ENCODE results near the gene SND1.
A peak's percentile ranks its signal among the peaks of the same experiment; 100 is the strongest.

Gene SND1

DNA sequence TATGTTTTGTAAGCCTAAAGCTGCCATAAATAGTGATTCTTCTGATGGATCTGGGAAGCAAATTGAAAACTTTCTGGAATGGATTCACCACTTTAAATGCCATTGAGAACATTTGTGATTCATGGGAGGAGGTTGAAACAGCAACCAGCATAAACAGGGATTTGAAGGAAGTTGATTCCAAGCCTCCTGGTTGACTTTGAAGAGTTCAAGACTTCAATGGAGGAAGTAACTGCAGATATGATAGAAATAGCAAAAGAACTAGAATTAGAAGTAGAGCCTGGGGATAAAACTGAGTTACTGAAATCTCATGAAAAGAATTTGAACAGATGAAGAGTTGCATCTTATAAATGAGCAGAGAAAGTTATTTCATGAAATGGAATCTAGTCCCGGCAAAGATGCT, 280.1 kb downstream of the SND1 start:
- DNase-seq (ENCODE audit: low read depth in 2 of 2) = no peak

DNA sequence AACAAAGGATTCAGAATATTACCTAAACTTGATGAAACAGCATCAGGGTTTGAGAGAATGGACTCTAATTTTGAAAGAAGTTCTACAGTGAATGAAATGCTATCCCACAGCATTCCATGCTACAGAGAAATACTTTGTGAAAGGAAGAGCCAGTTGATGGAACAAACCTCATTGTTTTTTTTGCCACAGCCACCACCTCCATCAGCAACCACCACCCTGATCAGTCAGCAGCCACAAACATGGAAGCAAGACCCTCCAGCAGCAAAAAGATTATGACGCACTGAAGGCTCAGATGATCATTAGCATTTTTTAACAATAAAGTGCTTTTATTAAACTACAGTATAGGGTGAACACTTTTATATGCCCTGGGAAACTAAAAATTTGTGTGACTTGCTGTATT, 280.5 kb downstream of the SND1 start:
- no peak for DNase-seq (ENCODE audit: low read depth in 2 of 2)

DNA sequence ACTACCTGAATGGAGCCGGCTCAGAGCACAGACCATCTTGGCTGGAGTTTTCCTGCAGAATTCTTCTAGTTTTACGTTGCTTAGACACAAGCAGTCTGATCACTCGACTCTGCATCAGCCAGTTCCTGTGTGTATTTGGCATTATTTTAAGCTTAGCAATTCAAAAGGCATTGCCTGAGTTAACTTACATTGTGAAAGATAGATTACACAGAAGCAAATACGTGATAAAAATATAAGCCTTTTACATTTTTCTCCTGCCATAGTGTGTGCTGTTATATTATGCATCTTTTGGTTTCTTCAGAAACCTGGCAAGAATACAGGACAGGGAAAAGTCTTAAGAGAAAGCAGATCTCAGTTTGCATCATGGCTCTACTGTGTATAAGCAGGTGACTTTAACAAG, 281.2 kb downstream of the SND1 start:
- no peak for DNase-seq (ENCODE audit: low read depth in 2 of 2)

DNA sequence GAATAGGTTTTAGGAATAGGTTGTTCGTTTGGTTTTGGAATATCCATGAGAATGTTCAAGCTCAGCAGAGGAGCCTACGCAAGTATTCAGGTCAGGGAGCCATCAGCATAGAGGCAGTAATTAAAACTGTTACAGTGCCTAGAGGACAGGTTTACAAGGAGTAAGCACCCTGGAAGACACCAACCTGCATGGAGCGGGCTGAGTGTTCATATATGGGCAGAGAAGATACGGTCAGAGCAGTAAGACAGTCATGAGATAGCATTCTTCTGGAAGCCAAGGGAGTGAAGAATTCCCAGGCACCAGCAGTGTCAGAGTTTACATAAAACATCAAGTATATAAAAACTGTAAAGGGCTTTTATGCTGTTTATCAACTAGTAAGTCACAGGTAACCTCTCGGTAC, 282.7 kb downstream of the SND1 start:
- DNase-seq (ENCODE audit: low read depth in 2 of 2) = no peak

DNA sequence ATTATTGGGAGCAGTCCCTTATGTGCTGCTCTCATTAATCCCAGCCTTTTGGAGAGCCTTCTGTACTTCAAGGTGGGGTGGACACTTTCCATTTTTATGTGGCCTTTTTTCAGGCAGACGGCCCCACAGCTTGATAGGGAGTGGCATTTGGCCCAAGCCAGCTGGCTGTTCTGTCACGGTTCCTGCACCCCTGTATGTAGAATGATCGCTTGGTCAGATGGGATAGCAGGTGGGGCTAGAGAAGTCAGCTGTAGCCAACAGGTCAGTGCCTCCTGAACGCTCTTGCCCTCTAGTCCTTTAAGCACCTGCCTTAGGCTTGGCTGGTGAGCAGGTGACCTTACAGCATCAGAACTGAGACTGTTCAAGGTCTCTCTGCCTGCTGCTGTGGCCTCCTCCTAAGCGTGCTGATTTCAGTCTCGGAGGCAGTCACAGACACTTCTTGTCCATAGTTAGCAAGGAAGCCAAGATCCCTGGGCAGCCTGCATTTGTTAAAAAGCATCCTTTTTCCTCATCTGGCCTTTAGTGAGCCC, 283.9 kb downstream of the SND1 start:
- DNase-seq (ENCODE audit: low read depth in 2 of 2) = no peak

DNA sequence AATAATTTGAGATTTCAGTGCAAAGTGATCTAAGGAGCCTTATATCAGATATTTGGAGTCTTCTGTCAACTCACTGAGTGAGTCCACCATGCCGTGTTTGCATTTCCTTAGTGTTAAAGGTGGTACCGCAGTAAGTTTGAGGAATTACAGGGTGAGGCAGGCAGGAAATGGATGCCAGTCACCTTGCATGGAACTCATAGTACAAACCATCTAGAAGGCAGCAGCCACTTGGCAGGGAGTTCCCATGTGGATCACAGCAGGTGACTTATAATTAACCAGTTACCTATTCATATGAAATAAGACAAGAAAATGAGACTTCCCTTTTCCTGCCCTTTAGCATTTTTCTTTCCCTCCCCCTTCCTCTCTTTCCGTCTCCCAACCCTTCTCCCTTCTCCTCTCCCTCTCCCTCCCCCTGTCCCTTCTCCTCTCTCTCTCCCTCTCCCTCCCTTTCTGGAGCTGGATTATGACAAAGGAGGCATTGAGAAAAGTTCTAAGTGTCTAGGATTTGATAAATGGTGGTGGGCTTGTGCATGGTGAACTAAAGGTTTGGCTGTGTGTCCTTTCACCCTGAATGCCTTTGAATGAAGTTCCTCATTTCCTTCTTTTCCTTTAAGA, 285.2 kb downstream of the SND1 start:
- DNase-seq (ENCODE audit: low read depth in 2 of 2) = no peak

DNA sequence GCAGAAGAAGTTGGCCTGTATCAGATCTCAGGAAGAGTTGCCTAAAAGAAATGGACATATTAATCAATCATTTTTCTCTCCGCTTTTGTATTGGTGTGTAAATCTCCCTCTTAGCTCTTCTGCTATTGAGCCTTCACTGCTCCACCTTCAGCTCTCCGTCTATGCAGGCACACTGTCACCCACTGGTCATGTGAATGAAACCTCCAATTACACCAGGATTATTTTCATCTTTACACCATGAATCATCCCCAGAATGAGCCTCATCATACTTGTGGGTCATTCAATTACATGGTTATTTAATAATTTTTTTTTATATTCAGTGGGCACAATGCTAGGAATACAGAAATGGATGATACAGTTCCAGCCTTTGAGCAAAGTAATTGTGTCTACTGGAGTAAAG, 286.6 kb downstream of the SND1 start:
- DNase-seq (ENCODE audit: low read depth in 2 of 2) = peak; percentile 51 to 62

DNA sequence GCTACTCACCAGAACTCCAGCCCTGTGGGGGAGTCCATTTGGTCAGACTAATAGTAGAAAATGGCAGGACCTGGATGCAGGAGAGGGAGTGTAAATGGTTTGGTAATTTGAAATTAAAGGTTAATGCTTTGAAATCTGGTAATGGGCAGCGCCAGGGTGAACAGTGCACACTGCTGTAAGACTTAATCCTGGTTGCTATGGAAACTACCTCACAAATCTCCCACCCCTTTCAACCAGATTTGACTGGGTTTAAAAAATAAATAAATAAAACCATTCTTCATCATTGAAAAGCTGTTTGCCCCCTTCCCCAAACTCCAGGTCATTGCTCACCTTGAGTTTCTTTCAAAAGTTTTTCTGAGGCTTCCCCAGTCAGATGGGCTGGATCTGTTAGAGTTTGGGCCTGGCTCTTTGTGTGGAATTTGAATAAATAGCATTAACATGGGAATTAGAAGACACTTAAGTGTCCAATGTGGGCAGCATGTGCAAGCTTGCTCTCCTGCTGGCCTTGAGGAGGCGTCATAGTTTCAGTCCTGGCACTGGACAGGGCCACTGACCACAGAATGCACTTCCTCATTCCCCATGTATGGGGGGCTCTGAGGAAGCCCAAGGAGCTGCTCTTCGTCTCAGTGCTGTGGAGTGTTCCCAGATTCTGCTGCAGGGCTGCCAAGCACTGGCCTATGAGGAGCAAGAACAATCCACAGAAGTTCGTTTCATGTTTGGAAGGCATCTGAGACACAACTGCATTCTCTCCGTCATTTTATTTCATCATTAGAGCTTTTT, 288.6 kb downstream of the SND1 start:
- DNase-seq (ENCODE audit: low read depth in 2 of 2) = no peak

DNA sequence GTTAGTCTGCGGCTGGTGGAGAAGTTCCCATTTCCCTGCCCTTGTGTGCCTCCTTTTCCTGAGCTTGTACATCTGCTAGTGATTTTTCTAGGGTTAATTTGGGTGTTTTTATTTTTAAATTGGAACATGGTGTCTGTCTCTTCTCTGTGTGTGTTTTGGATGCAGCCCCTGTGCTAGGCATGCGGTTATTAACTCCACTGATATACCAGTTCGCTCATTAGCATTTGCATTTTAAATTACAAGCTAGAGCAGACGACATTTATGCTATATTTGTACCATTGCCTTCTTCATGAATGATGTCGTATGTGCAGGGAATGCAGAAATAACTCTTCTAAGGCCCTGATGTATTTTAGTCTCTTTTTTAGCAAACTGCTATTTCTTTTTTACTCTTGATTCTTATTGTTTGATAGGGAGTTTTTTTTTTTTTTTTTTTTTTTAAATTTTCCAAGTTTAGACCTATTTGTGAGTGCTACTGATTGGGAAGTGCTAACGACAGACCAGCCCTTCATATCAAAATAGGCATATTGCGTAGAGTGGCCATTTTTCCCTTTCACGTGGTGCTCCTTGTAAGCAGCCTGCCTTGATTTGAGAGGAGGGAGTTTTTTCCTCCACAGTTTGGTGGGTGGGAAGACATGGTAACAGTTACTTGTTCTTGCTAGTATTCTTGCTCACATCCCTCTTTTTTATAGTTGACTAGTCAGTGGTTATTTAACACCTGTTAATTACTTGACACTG, 289.6 kb downstream of the SND1 start:
- DNase-seq (ENCODE audit: low read depth in 2 of 2) = no peak

DNA sequence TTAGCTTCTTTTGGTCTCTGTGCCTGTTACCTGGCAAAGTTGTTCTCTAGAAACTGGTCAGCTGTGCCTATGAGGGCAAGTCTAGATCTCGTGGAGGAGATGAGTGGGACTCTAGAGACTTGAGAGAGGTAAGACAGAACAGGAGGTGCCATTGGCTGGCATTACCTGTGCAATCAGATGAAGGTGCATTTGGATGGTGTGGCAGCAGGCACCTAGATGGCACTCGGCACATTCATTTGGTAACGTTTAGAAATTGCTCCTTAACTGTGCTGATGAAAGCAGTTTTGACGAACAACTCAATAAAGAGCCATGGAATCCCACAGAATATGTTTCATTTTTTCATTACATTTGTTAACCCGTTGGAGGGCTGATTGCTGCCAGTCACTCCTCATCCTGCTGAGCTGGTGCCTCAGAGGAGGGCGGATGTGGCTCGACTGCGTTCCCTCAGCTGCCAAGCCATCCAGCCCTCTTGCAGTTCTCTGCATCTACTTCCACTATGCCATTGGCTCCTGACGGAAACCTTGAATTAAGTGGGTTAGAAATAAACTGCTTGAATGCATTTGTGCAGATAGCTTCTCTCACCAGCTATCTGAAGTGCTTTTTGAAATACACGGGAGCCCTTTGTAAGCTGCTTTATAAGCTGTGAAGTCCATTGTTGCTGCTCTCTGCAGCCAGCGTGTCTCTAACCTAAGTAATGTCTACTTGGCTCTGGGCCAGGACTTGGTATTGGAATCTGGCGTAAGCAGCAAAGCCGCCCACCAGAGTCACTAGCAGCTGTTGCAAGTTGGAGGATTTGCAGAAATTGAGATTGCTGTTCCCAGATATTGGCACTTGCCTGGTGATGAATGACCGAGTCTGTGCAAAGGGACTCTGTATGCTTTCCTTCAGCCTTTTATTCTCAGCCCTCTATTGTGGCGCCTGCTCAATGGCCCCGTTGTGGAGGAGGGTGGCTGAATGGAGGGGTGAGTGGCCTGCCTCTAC, 291.8 kb downstream of the SND1 start:
- DNase-seq (ENCODE audit: low read depth in 2 of 2) = peak; percentile 31 to 34

DNA sequence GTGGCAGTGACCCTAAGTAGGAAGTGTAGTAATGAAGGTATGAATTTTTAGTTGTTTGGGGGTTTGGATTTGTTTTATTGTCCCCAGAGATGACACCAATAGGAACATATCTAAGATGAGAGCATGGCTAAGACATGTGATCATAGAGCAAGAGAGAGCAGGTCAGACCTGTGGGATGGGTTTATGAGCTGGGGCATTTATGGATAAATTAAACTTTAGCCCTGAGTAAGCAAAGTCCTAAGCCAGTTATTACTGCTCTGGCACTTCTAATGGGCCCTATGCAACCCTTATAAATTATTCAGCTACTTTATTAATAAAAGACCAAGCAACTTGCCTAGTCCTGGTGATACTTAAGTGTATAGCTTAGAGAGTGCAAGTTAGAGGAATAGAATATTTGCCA, 294.1 kb downstream of the SND1 start:
- DNase-seq (ENCODE audit: low read depth in 2 of 2) = no peak

DNA sequence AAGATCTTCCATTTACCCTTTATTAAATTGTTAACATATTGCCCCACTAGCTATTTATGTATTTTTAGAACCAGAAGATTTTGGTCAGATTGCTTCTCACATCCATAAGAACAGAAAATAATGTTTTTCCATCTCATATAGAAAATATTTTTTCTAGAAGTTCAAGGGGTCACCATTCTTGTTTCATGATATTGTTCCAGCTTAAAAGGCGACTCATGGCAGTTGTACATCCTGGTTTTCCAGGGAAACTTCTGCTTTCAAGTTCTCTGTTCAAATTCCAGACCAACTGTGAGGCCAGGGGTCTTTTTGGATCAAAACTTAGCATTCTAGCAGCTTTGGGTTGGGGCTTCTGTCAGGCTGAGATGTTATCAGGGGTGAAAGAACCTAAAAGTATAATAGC, 294.9 kb downstream of the SND1 start:
- DNase-seq (ENCODE audit: low read depth in 2 of 2) = no peak

DNA sequence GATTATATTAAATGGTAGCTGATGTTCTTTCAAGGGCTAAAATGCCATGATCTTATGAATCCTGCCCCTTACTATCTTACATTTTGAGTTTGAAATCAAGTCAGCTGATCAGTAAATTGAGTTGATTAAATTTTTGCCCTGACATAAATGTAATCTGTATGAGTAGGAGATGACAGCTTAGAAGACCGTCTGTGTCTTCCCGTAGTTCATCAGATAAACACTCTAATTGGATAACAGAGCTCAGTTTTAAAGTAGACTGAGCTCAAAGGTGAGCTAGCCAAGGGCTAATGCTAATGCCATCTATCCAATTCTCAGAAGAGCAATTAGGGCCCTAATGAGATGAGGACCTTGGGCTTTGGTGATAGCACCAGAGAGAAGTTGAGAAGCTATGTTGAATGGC, 296.3 kb downstream of the SND1 start:
- DNase-seq (ENCODE audit: low read depth in 2 of 2) = no peak

DNA sequence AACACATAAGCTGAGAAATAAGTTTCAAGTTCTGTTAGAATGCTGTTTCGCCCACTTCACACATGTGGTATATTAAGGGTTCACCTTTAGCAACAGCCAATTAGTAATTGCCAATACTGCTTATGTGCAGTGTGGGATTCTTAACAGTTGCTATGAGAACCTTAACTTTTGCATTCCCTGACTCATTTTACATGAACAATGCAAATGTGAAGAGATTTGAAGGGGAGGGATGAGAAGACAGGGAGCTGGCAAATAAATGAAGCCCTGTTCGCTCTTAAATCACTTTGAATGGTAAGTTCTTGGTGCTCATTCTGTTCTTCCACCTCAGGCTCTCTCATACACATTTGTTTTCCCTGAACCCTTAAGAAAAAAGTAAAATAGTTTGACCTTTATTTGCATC, 296.9 kb downstream of the SND1 start:
- no peak for DNase-seq (ENCODE audit: low read depth in 2 of 2)

DNA sequence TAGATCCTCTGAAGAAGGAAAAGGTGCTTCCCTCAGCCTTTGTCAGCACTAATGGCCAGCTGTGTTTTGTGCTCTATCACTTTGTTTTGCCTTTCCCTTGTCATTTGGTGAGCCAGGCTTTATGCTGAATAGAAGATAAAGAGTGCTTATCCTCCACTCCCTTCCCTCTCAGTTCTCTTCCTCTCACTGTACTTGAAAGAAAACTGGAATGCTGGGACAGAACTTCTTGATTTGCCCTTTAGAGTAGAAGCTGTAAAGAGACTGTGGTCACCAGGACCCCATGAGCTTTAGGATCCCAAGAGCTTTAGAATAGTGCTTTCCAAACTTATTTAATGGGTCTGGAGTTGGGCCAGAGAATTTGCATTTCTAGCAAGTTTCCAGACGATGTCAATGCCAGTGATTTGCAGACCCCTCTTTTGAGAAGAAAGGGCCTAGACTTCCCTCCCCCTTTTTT, 297.8 kb downstream of the SND1 start:
- DNase-seq (ENCODE audit: low read depth in 2 of 2) = no peak

DNA sequence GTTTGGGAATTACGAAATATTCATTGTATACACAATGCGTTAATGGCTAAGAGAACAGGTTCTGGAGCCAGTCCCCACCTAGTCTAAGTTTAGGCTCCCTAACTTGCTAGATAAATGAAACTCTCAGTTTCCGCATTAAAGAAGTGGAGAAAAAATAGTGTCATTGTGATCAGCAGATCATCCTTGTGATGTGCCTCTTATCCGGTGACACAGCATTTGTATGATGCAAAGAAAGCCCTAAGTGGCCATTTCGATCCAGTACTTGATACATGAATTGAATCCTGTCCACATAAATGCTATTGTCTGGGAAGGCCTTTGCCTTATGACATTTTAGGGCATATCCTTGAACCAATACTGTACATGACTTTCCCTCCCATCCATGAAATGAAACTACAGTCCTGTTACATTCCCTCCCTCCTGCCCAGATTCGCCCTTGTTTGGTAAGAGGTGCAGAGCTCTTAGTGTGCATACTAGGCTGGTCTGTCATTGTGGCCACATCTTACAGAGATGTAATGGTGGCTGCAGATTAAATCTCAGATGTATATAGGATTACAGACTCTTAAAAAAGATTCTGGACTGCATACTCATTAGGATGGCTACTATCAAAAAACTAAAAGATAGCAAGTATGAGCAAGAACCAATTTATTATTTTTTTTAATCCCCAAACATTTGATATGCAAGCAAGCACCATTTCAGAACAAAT, 298.4 kb downstream of the SND1 start:
- DNase-seq (ENCODE audit: low read depth in 2 of 2) = no peak

DNA sequence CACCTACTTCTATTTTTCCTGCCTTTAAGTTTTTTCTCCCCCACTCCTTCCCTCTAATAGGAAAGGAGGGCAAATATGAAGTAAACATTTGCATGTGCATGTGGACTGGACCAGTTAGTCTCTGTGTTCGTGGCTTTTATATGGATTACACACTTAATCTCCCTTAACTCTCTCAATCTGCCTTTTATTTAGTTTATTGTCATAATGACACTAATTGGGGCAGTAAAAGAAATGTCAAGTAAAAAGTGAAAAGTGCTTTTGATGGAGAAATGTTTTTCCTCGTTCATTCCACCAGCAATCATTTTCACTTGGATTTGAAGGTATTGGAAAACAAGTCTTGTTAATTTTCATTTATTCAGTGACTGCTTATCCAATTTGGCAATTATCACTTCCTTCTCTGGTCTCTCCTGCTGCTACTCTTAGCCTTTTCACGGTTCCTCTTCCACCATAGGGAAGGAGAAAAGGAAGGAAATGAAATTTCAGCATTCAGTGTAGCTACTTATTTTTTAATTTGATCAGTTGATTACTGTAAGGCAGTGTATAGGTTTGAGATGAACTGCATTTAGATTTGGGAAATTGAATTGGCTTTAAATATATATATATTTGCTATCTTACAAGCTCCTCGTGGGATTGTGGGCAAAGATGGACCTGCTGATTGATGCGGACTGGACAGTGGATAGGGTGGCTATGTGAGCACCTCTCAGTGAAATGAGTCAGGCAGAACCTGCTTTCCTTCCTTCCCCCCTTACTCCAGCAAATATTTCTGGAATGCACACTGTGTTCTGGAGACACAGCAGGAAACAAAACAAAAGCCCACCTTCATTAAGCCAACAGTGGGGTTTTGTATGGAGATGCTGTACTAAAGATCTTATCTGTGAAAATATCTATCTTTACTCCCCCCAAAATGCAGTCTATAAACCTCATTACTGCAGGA, 301.7 kb downstream of the SND1 start:
- DNase-seq (ENCODE audit: low read depth in 2 of 2) = no peak

DNA sequence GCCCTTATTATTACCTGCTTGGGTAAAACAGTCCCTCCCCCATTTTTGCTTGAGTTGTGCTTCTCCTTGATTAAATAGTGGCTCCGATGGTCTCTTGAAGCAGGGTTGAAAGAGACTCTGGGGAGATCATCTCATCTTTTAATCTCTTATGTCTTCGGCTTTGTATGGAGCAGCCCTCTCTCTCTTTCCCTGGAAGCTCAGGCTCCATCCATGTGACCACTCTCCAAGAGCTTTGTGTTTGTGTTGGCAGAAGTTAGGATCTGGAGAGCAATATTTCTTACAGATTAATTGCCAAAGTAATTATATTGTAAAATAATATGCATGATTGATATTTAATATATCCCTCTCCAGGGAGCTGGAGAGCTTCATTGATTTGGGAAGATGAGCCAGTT, 302.4 kb downstream of the SND1 start:
- no peak for DNase-seq (ENCODE audit: low read depth in 2 of 2)

DNA sequence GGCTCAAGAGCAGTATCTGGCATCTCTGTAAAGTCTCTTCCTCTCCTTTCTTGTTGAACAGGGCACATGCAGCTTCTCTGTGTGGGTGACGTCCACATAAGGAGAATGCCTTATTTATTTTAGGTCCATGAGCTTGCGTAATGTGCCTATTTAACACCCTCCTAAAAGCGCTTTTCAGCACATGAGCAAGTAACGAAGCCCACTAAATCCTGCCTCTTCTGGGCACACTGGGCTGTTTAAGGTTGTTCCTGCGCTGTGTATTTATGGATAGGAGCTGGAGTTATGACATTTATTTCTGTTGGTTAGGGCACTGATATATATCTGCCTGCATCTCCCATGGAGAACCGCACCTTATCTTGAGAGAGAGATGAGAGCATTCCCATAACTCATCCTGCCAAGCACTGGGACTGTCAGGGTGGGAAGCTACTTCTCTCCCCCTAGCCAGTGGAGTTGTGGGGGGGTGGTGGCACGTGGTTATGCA, 303.1 kb downstream of the SND1 start:
- no peak for DNase-seq (ENCODE audit: low read depth in 2 of 2)

DNA sequence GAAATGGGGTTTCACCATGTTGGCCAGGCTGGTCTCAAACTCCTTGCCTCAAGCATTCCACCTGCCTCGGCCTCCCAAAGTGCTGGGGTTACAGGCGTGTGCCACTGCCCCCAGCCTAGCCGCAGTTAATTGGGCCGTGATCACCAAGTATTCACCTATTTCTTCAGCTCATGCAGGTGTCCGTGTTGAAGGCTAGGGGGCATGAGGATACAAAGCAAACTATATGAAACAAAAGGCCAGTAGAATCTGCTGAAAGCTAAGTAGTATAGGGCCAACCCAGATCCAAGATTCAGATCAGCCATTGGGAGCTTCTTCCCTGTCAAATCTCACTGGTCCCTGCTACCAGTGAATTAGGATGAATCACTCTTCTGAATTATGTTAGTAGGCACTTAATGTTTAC, 305.9 kb downstream of the SND1 start:
- no peak for DNase-seq (ENCODE audit: low read depth in 2 of 2)

Measured in fibroblast of skin of left quadriceps (primary cell).